HG03060 (cell line): Measurements from ENCODE around the gene YARS2.
"Not testable (repeated sequence)": the region's sequence is repeated elsewhere in the genome, so short reads cannot be mapped to it uniquely, and the experiment has no call there.

Source experiments
- ATAC-seq: cut with Tn5 transposase; IDR thresholded peaks from one replicate; pipeline ENCODE4 v1.9.1; 2021; ENCODE audit warnings: low read depth, moderate number of reproducible peaks; ENCODE audit not compliant: unreplicated experiment

YARS2 gene

DNA sequence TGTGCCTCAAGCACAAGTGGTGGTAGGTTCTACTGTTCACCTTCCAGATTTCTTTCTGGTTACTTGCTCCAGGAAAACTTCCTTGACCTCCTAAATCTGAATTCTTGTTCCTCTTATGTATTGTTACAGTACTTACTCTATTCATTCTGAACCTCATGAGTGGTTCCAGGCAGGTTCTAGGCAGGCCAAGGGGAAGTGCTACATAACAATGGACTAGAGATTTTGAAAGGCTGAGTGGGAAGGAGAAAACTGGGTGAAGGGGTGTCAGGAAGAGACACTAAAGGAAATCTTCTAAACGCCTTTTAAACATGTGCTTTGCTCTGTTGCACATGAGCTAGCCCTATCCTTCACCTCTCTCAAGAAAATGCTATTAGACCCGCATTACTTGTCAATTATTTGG, 1.6 kb downstream of the YARS2 start:
- no peak for ATAC-seq

DNA sequence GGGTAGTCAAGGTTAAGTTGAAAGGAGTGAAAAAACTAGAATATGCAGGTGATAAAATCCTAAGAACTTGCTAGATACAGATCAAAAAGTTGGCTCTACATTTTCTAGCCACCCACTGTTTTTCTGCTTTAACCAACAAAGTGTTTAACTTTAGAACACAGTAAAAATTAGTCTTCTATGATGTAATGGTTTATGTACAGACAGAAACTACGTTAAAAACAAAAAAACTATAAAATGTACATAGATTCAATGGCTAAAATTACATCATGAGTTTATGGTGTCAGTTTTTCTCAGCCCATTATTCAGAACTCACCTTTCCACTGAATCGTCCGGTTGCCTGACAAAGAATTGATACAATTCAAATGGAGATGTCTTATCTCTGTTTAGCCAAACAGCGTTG, 2.1 kb downstream of the YARS2 start:
- ATAC-seq, result no peak

DNA sequence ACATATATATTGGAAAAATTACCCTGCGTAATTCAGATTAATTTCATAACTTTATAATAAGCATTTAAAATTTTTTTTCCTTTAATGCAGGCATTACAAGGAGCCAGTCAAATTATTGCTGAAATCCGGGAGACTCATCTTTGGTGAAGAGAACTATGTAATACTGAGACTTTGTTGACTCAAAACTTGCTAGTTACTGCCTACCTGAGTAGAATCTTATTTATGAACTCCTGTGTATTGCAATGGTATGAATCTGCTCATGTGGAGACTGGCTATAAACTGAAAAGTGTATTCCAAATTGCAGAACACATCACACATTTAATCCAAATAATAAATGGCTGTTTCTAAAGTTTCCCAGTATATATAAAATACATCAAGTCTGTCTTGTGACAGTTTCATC, 12.4 kb downstream of the YARS2 start:
- no peak for ATAC-seq

DNA sequence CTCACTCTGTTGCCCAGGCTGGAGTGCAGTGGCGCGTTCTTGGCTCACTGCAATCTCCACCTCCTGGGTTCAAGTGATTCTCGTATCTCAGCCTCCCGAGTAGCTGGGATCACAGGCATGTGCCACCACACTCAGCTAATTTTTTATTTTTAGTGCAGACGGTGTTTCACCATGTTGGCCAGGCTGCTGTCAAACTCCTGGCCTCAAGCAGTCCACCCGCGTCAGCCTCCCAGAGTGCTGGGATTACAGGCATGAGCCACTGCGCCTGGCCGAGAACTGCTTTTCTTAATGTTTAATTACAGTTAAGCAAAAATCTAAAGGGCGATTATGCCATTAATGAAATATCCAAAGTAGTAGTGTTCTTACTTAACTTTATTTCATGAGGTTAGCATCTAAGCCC, 13.6 kb downstream of the YARS2 start:
- ATAC-seq, result no peak

DNA sequence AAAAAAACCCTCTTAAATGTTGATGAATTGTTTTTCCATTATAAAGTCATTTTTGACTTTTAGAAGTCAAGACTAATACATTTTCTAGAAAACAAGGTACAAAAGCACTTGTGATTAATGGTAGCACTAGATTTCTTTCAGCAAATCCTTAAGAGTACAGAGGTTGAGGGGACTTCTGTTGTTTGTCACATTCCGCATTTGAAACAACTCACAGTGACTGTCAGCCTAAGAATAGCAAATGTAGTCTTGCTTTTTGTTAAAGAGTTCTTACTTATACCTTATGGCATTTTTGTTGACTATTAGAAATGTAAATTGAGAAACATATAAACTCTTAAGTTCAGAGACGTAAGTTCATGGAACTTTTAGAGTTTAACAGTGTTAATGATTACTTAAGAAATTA, 16.4 kb downstream of the YARS2 start:
- ATAC-seq, result no peak

DNA sequence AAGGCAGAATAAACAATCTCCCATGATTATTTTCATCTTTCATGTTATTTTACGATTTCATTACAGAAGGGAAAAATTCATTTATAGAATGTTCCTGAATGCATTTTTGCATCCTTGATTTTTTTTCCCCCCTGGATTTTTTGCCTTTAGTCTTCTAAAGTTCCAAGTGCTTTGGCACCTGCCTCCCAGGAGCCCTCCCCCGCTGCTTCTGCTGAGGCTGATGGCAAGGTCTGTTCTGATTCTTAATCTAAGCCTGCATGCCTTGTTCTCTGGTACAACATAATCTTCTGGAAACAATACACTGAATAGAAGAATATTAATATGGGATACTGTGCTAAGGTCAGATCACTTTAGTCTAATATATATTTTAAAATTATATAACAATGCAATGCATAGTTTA, 18.0 kb downstream of the YARS2 start:
- no peak for ATAC-seq

DNA sequence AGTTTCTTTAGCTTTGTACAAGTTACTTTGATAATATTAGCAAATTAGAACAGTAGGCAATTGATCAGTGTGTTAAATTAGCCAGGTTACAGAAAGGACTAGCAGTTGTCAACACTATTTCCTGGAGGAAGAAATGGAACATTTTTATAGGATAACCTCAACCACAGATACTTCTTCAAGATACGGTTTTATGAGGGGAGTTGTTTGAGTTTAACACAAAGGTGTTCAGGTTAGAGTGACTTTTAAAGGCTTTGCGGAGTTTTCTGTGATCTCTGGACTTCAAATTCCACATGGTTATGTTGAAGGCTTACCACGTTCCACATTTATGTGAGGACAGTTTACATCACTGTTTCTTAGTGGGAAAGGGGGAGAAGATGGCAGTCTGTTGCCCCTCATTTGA, 19.3 kb downstream of the YARS2 start:
- no peak for ATAC-seq

DNA sequence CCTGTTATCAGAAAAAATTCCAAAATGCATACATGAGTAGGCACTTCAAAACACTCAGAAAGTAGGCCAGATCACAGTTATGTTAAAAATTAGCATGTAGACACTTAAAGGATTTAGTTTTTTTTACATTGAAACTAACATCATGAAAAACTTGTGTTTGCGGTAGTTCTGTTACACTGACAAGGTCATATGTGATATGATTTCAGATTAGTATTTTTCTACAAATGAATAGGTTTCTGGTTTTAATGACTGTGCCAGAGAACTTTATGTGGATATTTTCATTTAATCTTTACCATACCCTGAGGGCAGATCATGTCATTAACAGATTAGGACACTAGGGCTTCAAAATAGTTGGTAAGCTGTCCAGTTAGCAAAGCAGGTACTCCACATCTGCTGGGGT, 20.7 kb downstream of the YARS2 start:
- ATAC-seq, result no peak

DNA sequence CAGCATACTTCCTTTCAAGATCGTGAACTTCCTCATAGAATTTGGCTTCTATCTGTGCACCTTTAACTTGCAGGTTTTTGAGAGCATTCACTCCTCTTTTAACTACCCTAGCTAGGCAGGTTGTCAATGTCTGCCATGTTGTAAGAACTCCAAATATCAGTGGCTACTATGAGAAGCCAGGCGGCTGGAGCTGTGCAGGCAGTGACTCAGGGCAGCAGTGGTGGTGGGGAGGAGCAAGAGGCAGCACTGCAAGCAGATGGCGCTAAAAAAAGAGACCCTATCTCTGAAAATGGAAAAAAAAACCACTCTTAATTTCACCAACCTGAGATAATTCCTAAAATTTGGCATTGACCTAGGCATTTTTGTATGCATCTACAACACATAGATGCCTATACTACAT, 28.5 kb downstream of the YARS2 start:
- no peak for ATAC-seq

DNA sequence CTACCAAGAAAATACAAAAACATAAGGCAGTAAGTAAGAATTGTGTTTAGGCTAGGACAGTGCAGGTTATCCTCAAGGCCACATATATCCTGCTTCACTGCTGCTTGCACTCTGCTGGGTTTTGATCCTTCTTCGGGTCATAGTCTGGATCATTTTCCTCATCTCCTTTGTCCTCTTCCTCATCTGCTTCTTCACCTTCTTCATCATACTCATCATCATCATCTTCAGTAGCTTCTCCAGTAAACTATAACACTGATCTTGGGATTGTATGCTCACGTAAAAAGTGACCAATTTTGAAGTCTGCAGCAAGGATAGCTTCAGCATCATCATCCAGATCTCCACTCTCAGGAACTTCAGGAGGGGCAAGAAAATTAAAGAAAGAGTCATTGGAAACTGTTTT, 29.4 kb downstream of the YARS2 start:
- no peak for ATAC-seq

DNA sequence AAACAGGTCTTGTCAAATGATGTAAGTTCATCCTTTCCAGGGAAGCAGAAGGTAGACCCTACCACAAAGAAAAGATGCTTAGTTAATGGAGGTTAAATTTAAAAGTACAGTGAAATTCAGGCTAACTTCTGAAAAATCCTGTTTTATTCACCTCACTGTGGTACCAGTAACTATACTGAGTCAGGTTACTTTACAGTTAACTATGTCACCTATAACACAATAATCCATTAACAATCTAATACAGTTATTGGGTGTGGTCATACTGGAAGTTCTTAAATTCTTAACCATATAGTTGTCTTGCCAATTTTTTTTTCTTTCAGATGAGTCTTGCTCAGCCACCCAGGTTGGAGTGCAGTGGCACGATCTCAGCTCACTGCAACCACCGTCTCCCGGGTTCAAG, 30.4 kb downstream of the YARS2 start:
- ATAC-seq, result not testable (repeated sequence)

DNA sequence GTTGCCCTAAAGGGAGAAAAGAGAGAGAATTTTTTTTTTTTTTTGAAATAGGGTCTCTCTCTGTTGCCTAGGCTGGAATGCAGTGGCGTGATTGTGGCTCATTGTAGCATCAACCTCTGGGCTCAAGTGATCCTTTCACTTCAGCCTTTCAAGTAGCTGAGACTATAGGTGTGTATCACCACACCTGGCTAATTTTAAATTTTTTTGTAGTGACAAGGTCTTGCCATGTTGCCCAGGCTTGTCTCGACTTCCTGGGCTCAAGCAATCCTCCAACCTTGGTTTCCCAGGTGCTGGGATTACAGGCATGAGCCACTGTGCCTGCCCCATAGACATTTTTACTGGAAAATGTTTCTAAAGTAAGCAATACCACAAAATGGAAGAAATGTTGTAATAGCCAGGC, 36.8 kb downstream of the YARS2 start:
- no peak for ATAC-seq

DNA sequence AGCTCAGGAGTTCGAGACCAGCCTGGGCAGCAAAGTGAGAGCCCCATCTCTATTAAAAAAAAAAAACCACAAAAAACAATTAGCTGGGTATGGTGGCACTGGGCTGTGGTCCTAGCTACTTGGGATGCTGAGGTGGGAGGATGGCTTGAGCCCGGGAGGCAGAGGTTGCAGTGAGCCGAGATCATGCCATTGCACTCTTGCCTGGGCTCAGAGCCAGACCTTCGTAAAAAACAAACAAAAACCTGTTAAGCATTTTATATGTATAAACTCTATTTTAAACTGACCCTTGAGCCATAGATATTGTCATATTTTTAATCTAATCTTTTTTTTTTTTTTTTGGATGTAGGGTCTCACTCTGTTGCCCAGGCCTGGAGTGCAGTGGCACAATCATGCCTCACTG, 40.9 kb downstream of the YARS2 start:
- ATAC-seq, result no peak

DNA sequence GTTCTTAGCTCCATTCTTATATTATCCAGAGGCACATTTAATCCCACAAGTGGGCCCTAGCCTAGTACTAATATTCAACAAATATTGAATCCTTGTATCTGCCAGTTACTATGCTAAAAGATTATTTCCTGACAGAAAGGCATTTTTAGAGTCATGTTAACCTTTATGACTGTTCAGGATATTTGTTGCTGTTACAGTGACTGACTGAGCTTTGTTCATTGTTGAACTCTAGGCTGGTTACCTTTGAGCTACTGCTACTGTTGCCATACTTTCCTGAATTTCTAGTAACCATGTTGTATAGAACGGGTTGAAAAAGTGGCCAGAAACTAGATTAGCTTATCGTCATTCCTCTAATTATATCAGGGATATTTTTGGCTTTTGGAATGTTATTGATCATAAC, 46.8 kb downstream of the YARS2 start:
- no peak for ATAC-seq

DNA sequence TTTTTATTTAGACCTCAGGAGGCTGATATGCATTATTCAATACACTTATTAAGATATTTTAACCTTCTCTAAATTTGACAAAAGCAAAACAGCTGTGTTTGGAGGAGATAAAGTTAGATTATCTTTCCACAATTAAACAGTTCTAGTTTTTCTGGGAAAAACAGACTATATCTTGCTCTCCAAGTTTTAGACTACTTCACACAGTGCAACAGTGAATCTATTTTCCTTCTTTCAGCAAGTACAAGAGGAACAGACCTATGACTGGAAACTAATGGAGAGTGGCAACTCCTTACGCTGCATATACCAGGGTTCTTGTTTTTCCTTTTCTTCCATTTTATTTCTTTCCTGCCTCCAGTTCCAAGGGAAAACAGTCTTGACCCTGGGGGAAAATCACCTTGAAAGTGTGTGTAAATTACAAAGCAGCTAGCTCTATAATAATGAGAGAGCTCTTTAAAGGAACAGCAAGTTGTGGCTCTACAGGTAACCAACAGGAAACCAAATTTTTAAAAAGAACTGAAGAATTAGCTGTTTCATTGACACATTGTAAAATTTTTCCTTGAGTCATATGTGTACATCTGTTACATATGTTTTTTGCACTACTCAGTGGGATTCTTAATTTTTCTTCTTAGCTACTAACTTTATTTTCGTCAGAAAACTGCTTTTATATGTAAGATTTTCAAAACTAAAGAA, 49.2 kb downstream of the YARS2 start:
- ATAC-seq, result no peak

DNA sequence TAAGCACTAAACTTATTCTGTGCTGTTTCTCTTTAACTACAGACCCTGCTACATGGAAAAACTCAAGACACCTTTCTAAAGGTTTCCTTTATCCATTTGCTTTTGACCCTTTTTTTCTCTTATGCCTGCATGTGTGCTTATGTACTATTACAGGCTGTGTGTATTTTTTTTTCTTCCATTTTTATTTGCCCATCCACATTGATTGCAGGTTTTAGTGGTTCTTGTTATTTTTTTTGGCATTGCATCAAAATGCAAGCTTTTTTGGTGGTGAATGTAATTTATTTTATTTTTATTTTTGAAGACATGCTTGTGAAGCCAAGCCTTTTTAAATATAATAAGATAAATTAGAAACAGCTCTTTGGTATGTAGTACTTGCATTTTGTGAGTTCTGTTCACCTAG, 49.9 kb downstream of the YARS2 start:
- no peak for ATAC-seq

DNA sequence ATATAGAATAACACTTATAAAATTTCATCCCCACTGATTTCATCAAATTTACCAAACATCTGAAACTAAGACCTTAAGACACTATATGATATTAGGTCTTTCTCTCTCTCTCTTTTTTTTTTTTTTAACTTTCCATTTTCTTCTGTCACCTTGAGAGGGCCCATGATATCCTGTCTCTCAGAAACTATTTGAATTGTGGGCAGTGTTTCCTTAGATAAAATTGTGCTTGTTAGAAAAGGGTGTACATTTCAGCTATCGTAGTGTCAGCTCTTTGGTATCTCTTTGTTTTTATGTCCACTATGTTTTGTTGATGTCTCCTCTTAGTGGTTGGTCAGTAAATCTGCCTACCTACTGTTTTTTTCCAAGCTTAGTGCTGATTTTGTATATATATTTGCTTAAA, 52.8 kb downstream of the YARS2 start:
- no peak for ATAC-seq

DNA sequence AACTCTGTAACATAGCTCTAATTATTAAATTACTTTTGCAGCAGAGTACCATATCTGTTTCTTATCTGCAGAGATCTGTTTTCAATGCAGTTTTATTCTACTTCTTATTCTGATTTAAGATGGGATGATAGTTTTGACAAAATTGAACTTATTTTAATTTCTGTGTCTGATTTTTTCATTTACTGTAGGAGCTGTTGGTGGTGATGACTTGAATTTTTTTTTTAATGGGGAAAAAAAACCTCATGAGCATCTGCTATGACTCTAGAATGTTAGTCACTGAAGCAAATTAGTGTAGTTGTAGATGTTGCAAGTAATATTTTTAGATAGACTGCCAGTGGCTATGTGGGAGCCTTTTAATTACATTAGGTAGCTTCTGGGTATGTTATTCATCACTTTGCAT, 53.2 kb downstream of the YARS2 start:
- ATAC-seq, result no peak

DNA sequence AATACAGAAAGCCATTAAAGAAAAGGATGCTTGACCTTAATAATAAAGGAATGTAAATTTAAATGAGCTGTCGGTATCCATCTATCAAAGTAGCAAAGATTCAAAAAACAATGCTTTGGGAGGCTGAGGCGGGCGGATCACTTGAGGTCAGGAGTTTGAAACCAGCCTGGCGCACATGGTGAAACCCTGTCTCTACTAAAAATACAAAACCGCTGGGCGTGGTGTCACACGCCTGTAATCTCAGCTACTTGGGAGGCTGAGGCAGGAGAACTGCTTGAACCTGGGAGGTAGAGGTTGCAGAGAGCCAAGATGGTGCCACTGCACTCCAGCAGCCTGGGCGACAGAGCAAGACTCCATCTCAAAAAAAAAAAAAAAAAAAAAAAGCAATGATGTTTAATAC, 56.3 kb downstream of the YARS2 start:
- ATAC-seq, result not testable (repeated sequence)

DNA sequence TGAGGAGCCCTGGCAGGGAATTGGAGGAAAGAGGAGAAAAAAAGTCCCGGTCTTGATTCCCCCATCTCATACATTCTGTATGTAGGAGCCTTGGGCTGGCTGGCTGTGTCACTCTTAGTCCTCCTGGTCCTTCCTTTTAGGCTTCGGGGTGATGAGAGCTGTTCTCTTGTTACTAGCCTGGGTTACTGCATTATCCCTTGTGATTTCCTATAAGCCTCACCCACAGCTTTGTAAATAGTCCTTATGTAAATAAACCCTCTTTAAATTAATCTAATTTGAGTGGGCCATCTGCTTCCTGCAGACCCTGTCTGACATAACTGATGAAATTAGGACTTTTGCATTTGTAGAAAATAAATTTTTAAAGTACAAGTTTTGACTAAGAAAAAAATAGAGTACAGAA, 57.4 kb downstream of the YARS2 start:
- ATAC-seq, result no peak

DNA sequence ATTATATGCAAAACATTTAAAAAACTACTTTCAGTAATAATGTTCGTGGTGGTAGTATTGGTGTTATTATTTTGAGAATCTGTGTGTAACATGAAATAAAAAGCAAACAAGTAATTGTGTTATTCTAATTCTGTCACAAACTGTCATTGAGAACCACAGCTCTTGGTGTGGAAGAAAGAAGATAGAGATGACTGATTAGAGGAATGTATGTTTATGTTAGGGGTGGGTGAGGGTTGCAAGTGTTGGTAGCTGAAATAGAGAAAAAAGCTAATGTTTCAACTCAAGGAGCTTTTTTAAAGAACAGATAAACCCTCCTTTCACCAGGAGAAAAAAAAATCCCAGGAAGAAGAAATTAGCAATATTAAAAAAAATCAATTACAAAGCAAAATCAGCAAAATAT, 58.3 kb downstream of the YARS2 start:
- ATAC-seq, result no peak
